HG03095 (cell line): ENCODE data around the gene TBC1D32.
"Not testable (repeated sequence)": the region's sequence is repeated elsewhere in the genome, so short reads cannot be mapped to it uniquely, and the experiment has no call there.

ENCODE experiments used
- ATAC-seq: cut with Tn5 transposase; IDR thresholded peaks from one replicate; pipeline ENCODE4 v1.9.1; 2021; ENCODE audit warnings: moderate library complexity; ENCODE audit not compliant: unreplicated experiment

The TBC1D32 gene

DNA sequence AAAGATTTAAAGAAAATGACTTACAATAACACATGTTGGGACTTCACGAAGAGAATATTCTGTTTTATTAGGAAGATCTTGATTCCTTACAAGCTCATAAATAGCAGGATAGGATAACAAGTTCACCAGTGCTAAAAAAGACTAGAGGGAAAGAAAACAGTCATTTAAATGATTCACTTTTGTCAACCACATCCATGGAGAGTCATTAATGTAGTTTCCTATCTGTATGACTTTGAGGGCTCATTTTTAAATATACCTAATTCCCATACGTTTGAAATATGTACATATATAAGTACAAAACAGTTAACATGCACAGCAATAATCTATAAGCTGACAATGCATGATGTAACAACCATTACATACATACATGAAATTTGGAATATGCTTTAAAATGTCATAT lies 111.1 kb downstream of the TBC1D32 start:
- no peak for ATAC-seq

DNA sequence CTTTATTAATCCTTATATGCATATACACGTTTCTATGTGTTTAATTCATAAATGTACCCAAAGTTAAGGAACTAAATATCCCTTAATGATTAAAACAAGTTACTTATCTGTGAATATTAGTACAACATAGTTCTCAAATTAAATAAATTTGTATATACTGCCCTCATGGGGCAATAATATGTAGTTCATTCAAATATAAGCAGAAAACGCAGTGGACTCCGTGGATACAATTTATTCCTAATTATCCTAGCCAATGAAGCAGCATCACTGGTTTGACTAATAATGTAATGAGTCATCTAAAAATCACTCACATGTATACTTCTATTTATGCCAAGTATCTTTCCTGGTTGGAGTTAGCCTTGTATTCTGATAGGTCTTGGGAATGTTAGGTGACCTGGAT lies 111.6 kb downstream of the TBC1D32 start:
- no peak for ATAC-seq

DNA sequence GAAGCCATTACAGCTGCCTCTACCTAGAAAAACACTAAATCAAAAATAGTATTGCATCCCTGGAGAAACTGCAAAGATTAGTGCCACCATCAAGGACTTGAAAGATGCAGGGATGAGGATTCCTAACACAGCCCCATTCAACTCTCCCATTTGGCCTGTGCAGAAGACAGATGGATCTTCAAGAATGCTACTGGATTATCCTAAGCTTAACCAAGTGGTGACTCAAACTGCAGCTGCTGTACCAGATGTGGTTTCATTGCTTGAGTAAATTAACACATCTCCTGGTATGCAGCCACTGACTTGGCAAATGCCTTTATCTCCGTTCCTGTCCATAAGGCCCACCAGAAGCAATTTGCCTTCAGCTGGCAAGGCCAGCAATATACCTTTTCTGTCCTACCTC lies 117.4 kb downstream of the TBC1D32 start:
- no peak for ATAC-seq

DNA sequence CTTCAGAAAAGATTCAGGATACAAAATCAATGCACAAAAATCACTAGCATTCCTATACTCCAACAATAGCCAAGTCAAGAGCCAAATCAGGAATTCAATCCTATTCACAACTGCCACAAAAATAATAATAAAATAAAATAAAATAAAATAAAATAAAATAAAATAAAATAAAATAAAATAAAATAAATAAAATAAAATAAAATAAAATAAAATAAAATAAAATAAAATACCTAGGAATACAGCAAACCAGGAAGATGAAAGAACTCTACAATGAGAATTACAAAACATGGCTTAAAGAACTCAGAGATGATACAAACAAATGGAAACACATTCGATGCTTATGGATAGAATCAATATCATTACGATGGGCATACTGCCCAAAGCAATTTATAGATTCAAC lies 120.9 kb downstream of the TBC1D32 start:
- ATAC-seq = not testable (repeated sequence)

DNA sequence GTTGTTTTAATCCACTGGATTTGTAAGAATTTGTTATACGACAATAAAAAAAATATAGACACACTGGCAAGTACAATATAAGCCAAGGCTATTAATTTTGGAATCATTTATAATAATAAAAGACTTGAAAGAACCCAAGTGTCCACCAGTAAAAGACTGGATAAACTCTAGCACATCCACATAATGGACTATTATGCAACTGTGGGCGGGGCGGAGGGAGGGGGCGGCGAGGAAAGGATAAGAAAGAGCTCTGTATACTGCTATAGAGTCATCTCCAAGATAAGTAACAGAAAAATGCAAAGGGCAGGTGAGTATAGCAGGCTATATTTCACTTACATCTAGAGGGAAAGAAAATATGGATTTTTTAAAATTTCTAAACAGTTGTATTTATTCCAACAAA lies 123.3 kb downstream of the TBC1D32 start:
- no peak for ATAC-seq

DNA sequence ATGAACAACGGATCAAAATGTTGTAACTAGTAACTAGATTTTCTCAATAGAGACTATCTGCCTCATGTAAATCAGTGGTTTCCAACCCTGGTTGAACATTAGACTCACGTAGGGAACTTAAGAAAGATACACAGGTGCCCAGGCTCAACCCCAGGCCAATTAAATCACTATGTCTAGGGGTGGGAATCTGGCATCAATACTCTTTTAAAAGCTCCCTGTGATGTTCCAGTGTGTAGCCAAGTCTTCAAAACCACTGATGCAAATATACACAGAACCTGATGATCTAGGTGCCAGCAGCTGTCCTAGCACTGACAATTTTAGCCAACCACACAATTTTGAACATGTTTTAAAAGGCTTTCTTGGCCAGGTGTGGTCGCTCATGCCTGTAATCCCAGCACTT lies 128.7 kb downstream of the TBC1D32 start:
- ATAC-seq = no peak

DNA sequence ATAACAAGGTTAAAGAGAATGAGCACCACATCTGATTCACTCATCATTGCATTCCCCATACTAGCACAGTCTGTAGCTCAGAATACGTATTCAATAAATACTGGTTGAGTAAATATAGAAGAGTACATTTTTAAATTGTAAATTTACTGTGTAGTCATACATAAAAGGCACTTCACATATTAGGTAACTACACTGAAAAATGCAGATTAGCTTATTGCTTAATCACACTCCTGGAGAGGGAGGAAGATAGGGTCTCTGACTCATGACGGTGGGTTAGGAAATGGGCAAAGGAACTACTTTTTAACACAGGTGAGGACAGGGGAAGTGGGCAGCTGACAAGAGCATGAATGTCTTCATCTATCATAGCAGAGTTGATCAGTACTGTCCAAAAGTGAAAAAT lies 133.2 kb downstream of the TBC1D32 start:
- ATAC-seq = no peak

DNA sequence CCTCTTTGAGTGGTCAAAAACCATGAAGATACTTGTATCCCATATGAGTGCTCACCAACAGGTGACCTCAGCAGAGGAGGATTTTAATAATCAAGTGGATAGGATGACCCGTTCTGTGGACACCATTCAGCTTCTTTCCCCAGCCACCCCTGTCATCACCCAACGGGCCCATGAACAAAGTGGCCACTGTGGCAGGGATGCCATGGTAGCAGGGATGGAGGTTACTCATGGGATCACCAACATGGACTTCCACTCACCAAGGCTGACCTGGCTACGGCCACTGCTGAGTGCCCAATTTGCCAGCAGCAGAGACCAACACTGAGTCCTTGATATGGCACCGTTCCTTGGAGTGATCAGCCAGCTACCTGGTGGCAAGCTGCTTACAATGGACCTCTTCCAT lies 138.2 kb downstream of the TBC1D32 start:
- not testable (repeated sequence) for ATAC-seq

DNA sequence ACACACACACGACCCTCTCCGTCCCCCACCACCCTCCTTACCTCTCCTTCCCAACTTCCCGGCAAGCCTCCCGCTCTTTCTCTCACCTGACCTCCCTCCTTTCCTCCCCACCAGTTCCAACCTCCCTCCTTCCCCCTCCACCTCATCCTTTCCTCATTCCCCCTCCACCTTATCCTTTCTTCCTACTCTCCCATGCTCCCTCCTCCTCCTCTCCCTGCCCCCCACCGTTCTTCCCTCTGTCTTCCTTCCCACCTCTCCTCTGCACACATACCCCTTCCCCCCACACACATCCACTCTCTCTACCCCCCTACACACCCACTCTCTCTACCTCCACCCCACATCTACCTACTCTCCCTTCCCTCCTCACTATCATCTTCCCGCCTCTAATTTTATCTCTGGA lies 144.2 kb downstream of the TBC1D32 start:
- no peak for ATAC-seq

DNA sequence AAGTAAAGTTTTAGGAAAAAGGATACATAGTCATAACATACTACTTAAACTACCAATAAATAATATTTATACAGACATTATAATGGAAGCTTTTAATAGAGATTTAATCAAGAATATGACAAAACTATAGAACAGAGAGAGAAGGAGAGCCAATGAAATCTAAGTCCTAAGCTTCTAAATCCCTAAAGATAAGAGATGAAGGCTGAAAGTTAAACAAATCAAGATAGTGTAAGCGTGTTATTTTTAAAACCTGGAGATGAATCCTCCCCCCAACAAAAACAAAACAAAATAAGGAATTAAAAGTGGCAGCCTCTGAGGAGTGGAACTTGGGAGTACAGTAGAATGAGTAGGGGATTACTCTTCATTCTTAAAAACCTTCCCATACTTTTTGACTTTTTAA lies 145.9 kb downstream of the TBC1D32 start:
- no peak for ATAC-seq

DNA sequence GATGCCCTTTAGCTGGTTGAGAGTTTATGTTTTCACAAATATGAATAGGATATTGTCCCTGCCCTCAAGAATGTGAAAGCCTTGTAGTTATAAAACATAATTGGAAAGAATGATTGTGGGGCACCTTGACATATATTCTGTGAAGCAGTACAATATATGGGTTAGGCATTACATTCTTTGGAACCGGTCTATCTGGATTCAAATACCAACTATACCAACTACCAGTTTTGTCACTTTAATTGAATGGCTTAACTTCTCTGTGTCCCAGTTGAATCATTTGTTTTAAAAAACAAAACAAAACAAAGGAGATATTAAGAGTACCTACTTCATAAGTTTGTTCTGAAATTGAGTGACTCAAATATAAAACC lies 146.5 kb downstream of the TBC1D32 start:
- no peak for ATAC-seq

DNA sequence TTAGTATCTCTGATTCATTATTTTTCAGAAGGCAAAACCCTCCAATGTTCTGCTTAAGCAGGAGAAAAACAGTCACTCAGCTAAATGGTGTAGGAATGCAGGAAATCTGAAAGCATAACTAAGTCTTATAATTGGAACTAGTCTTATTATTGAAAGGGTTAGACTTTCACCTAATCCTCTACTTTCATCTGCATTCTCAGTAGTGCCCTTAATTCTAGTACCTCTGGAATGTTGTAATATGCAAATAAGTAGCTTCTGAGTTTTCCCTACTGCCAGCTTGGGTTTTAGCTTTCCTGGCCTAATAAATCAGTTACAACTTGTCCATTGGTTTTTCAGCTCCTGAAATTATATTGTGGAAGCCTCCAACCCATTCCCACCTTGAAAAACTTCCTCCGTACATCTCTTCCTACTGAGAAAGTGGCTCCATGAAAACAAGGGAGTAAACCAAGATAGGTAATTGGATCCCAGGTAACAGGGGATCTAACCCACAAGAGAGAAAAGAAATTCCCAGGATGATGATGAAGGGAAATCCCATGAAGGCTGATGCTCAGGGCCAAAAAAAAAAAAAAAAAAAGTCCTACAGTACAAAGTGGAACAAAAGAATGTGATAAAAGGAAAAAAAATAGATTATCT lies 147.0 kb downstream of the TBC1D32 start:
- ATAC-seq = no peak

DNA sequence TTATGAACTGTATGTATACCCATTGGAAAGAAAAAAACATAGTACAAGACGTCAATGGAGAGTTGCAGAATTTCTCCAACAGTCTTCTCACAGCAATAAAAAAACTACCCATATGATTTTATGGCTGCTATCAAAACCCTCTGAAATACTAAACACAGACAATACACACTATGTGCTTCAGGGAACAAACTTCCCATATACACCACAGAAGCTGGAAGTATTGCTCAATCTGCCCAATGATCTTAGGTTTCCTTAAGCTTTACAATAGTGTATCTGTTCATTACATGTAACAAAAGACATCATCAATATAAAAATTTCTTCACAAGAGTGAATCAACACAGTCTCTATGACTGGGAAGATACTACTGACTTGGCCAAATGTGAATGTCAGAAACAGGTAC lies 150.5 kb downstream of the TBC1D32 start:
- ATAC-seq = no peak

DNA sequence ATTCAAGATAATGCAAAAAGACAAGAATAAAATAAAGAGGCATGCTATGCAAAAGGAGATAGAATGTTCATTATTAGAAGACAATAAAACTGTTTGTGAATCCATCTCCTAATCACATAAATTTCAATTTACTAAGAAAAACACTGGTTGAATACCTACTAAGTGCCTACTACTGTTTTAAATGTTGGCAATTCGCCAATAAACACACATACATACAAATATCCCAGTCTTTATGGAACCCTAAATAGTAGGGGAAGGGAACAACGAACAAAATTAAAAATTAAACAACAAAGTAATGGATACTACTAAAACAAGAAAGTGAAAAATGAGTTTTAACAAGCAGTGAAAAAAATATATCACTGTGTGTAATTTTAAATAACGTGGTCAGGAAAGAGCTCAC lies 158.5 kb downstream of the TBC1D32 start:
- no peak for ATAC-seq

DNA sequence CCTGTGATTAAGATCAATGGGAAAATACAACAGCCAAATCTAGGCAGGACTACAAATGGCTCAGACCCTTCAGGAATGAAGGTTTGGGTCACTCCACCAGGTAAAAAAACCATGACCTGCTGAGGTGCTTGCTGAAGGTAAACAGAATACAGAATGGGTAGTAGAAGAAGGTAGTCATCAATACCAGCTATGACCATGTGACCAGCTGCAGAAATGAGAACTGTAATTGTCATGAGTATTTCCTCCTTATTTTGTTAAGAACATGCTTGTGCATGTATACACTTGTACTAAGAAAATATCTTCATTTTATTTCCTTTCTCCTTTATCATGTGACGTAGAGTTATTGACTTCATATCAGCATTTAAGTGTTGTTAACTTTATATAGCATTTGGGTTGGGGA lies 161.8 kb downstream of the TBC1D32 start:
- not testable (repeated sequence) for ATAC-seq

DNA sequence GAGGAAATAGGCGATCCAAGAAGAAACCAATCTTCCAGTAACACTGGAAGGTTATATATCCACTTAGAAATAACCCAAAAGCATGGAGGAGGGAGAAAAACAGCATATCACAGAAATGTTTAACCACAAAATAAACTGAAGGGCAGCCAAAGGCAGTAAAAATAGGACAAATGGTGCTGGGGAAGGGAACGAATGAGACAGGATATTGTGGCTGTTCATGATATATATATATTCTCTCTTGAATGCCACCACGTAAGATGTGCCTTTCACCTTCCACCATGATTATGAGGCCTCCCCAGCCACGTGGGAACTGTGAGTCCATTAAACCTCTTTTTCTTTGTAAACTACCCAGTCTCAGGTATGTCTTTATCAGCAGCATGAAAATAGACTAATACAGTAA lies 162.4 kb downstream of the TBC1D32 start:
- no peak for ATAC-seq

DNA sequence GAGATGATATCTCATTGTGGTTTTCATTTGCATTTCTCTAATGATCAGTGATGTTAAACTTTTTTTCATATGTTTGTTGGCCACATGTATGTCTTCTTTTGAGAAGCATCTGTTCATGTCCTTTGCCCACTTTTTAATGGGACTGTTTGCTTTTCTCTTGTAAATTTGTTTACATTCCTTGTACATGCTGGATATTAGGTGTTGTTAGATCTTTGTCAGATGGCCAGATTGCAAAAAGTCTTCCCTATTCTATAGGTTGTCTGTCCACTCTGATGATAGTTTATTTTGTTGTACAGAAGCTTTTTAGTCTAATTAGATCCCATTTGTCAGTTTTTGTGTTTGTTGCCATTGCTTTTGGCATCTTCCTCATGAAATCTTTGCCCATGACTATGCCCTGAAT lies 172.4 kb downstream of the TBC1D32 start:
- no peak for ATAC-seq

DNA sequence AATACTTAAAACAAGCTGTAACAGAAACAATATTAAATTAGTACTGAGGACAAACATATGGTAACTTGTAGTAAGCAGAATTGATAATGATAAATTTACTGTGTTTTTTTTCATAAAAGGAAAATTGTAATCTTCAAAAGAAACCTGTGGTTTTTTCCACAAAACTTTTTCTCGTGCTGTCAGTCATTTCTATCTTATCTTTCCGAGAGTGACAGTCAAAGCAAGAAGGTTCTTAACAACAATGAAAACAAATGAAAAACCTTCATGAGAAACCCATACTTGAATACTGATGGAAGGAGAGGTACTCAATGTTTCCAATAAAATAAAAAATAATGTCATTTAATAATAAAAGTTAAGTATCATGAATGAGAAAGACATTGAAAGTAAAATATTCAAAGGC lies 174.0 kb downstream of the TBC1D32 start:
- no peak for ATAC-seq

DNA sequence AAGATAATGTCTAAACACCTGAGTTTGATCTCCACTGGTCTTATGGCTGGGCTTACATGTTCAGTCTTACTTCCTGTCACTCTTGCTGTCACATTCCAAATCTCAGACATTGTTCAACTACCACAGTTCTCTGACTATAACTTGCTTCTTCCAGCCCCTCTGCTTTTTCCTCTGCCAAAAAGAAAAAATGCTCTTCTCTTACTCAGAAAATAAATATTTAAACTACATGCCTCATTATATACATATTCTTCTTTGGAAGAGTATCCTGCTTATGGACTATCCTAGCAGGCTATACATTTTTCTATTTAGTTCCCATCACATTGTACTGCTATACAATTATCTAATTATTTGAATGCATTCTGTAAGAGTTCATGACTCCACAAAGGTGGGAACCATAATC lies 175.4 kb downstream of the TBC1D32 start:
- no peak for ATAC-seq

DNA sequence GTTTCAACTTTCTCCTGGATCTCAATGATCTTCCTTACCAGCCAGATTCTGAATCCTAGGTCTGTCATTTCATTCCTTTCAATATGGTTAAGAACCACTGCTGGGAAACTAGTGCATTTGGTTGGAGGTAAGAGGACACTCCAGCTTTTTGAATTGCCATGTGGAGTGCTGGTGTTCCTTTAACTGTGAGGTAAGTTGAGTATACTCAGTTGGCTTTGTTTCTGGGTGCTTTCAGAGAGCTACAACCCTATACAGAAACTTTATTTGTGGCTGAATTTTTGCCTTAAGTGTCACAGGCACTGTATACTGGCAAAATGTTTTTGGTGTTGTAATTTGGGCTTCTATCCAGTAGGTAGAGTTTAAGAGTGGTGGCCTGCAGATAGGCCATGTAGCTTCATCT lies 175.8 kb downstream of the TBC1D32 start:
- no peak for ATAC-seq

DNA sequence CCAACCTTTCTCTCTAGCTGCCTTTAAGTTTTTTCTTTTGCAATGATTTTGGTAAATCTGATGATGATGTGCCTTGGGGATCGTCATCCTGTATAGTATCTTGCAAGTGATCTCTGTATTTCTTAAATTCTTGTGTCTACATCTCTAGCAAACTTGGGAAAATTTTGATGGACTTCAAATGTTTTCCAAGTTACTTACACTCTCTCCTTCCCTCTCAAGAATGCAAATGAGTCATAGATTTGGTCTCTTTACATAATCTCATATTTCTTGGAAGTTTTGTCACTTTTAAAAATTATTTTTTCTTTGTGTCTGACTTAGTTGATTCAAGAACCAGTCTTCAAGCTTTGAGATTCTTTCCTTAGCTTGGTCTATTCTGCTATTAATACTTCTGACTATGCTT lies 176.4 kb downstream of the TBC1D32 start:
- ATAC-seq = no peak

DNA sequence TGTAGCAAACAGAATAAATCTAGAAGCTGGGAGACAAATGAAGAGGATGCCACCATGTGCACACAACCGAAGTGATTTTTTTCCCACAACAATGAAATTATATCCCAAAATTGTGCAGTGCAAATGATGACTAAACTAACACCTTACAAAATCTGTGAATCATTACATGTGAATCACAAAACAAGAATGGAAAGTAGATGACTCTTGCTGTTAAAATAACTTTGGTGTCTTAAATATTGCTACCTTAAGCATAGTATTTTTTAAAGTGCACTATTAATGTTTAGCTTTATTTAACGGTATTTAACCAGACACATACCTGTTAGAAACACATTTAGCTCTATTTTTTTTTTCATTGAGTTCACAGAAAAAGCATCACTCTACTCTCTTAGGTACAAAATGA lies 190.8 kb downstream of the TBC1D32 start:
- no peak for ATAC-seq

DNA sequence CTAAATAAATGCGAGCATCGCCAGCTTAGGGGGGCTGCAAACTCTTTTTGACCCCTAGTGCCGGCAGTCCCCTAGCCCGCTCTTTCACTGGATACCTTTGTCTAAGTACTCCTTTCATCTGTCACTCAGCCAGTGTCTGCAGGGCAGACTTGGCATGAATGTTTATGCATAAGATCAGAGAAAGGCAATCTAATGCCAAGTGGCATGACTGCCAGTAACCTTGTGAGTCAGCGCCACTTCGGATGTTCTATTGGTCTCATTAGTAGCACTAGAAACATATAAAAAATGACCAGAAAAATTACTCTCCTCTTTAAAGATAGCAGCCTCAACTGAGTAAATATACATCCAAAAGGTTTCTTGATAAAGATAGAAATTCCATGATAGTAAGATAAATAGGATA lies 192.2 kb downstream of the TBC1D32 start:
- ATAC-seq = no peak

DNA sequence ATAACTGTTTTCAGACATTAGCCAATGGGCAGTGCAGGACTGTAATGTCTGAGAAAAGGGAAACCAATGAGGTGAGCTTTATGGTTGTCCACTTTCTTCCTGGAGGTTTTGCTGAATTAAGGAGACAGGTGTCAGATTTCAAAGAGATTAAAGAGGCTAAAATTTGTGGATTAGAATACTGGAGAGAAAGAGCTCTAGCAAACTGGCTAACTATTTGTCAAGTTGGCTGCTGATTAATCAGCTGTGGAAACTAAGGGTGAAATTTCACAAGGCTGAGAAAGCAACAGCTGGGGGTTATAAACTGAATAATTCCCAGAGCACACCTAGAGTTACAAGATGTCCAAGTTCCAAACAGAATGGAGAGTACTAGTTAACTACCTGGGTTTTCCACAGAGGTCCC lies 198.9 kb downstream of the TBC1D32 start:
- ATAC-seq = no peak
